Measurements from ENCODE around the gene IL27RA.
A peak's percentile ranks its signal among the peaks of the same experiment; 100 is the strongest.

- TF ChIP-seq, protein P1, sequence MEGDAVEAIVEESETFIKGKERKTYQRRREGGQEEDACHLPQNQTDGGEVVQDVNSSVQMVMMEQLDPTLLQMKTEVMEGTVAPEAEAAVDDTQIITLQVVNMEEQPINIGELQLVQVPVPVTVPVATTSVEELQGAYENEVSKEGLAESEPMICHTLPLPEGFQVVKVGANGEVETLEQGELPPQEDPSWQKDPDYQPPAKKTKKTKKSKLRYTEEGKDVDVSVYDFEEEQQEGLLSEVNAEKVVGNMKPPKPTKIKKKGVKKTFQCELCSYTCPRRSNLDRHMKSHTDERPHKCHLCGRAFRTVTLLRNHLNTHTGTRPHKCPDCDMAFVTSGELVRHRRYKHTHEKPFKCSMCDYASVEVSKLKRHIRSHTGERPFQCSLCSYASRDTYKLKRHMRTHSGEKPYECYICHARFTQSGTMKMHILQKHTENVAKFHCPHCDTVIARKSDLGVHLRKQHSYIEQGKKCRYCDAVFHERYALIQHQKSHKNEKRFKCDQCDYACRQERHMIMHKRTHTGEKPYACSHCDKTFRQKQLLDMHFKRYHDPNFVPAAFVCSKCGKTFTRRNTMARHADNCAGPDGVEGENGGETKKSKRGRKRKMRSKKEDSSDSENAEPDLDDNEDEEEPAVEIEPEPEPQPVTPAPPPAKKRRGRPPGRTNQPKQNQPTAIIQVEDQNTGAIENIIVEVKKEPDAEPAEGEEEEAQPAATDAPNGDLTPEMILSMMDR (IDR thresholded peaks at IDR 0.05): peak in 1 of 6 experiments; percentile 24
- TF ChIP-seq POLR2A (IDR thresholded peaks at IDR 0.05): no peak
Observed at GRCh38 chr19:14089662-14090508, 58.3 kb downstream of the IL27RA start.

Data from adrenal gland (tissue), 5 donors.